Panc1 (cell line): Measurements from ENCODE around the gene NLRP8. TPM values are rescaled to one million over a fixed set of nuclear protein-coding genes. Genes with fewer than 3 reads are reported as not detected.

ENCODE experiments used
- total RNA-seq: library from RNA; stranded (reverse); gene quantifications from one replicate; pipeline ENCODE4 v1.2.1, GENCODE V29; 2021; ENCODE audit not compliant: unreplicated experiment

NLRP8 gene
- total RNA-seq, 1 experiment from 2014 or later, result not detected

Other genes with a start within 250 kb of the NLRP8 start
- not detected for gene NLRP9, start 209.4 kb upstream of the NLRP8 start, total RNA-seq
- gene RFPL4A, start 188.7 kb upstream of the NLRP8 start, total RNA-seq, result not detected
- gene RFPL4AL1, start 178.7 kb upstream of the NLRP8 start, total RNA-seq, result not detected
- 0.18 TPM for gene NLRP11, start 115.8 kb upstream of the NLRP8 start, total RNA-seq
- gene NLRP4, start 111.3 kb upstream of the NLRP8 start, total RNA-seq, result not detected
- gene NLRP13, start 15.5 kb upstream of the NLRP8 start, total RNA-seq, result not detected
- gene NLRP5, start 38.9 kb downstream of the NLRP8 start, total RNA-seq, result not detected
- gene ZNF787, start 173.5 kb downstream of the NLRP8 start, total RNA-seq, result 132 TPM
- gene ZNF444, start 193.5 kb downstream of the NLRP8 start, total RNA-seq, result 81.5 TPM
- gene GALP, start 228.2 kb downstream of the NLRP8 start, total RNA-seq, result not detected
- not detected for gene ZSCAN5B, start 250.0 kb downstream of the NLRP8 start, total RNA-seq